Heart right ventricle (tissue), 16 donors: ENCODE data around the gene GMEB2. TPM values are rescaled to one million over a fixed set of nuclear protein-coding genes. Genes with fewer than 3 reads are reported as not detected.
A peak's percentile ranks its signal among the peaks of the same experiment; 100 is the strongest.

Experiments used
- ATAC-seq, 8 donors: fragments of 200-7000 bp; cut with Tn5 transposase; one replicate each; pipeline ENCODE4 v1.9.1; 2020; ENCODE audit warnings: mild to moderate bottlenecking in 8 of 8, moderate library complexity in 8 of 8, moderate number of reproducible peaks in 1 of 8
- DNase-seq, 2 donors: peaks; one replicate each; pipeline ENCODE4 v3.0.0-alpha.2; 2020
- H3K27ac ChIP-seq, 10 donors: fragments of 200-600 bp; sonication (generic) in 2 of 10; one replicate each; pipeline versions ENCODE4 v1.5.0 to v1.8.0; 2020 to 2022; ENCODE audit warnings: mild to moderate bottlenecking in 3 of 10
- H3K27me3 ChIP-seq, 7 donors: fragments of 200-600 bp; one replicate each; pipeline ENCODE4 v1.8.0; 2021 to 2022; ENCODE audit warnings: mild to moderate bottlenecking in 2 of 7
- H3K36me3 ChIP-seq, 9 donors: fragments of 200-600 bp; sonication (generic) in 1 of 9; one replicate each; pipeline versions ENCODE4 v1.5.0 to v1.8.0; 2020 to 2022; ENCODE audit warnings: mild to moderate bottlenecking in 2 of 9
- H3K4me1 ChIP-seq, 9 donors: fragments of 200-600 bp; sonication (generic) in 1 of 9; one replicate each; pipeline versions ENCODE4 v1.5.0 to v1.8.0; 2020 to 2022; ENCODE audit warnings: mild to moderate bottlenecking in 4 of 9
- H3K4me3 ChIP-seq, 10 donors: fragments of 200-600 bp; sonication (generic) in 2 of 10; one replicate each; pipeline versions ENCODE4 v1.5.0 to v1.8.0; 2020 to 2022; ENCODE audit warnings: mild to moderate bottlenecking in 7 of 10, moderate library complexity in 2 of 10
- H3K9me3 ChIP-seq, 11 donors: fragments of 200-600 bp in 10 of 11; sonication (generic) in 2 of 11; one replicate each; pipeline versions ENCODE4 v1.5.0 to v1.8.0; 2013 to 2022; ENCODE audit warnings: mild to moderate bottlenecking in 2 of 11, control low read depth in 1 of 11, moderate library complexity in 1 of 11
- WGBS, 2 donors: extraction: QIAGEN DNeasy Blood & Tissue Kit; methylation state at CpG; one replicate each; pipeline ENCODE4 v1.1.7; 2013; ENCODE audit warnings: inconsistent platforms in 1 of 2; 5-methylcytosine and 5-hydroxymethylcytosine counted together
- intact Hi-C, 10 donors: fragments of 100-400 bp; cut with DNase I; formaldehyde crosslinking; loops; one replicate each; pipeline versions ENCODE4 v1.11.1 to v1.14.2; 2022
- polyA plus RNA-seq, 2 donors: library from polyadenylated mRNA; stranded (reverse); fragments of 200-250 nt; gene quantifications; one replicate each; pipeline ENCODE4 v1.2.3, GENCODE V29; 2013
- total RNA-seq, 10 donors: library from RNA; stranded (reverse); fragmentation: NEBNext Ultra II Directional in 3 of 10; extraction: Animal tissue kit (Norgen Biotek cat#: 25700) in 3 of 10; gene quantifications; one replicate each; pipeline versions ENCODE4 v1.2.1 to v1.2.4, GENCODE V29; 2021 to 2023
- TF ChIP-seq, protein P1 (sequence below), 9 donors: fragments of 200-600 bp; sonication (generic) in 2 of 9; IDR thresholded peaks; one replicate each; pipeline versions ENCODE4 v1.5.0 to v1.8.0; 2021 to 2022; ENCODE audit warnings: antibody characterized with exemption in 9 of 9, mild to moderate bottlenecking in 5 of 9, moderate library complexity in 1 of 9
- donor health status: Arrhythmogenic right ventricular cardiomyopathy.
- donor health status: ischemic (EF 13 %, LVEDD 7.1; RV severe dilation, severe dysfunction).
- donor health status: healthy with polysubstance abuse.
- donor health status: DM: no; HTN: yes; CAD: no.
- donor health status: DM: no; HTN: no; CAD: no.
- donor health status: ischemic (EF 25% LVEDD 6.9; RV normal size, moderate dysfunction).
- donor health status: ischemic (EF 25% LVEDD 5.7; RV mildly dilated, moderate dysfunction).
- donor health status: healthy.
- donor health status: DM: yes; HTN: yes; CAD: no.
- donor health status: Ischemic cardiomyopathy.
- donor health status: ischemic (EF 35%, LVEDD 5.7; RV mildly dilated, moderate dysfunction).
- donor health status: nonischemic (EF 11% LVEDD 7.7; RV severe dilation, severe dysfunction).
- donor health status: DM: yes; HTN: yes; CAD: no.
- donor health status: PGD.
- donor health status: ischemic (EF 29% LVEDD 5.4; RV normal size, mild dysfunction).
- donor health status: nonischemic (EF 23%, LVEDD 6.1; RV moderate dilation, normal function).

The GMEB2 gene
- total and polyA plus RNA-seq, 12 donors, result 4.9 to 8.2 (median 5.9) TPM

DNA sequence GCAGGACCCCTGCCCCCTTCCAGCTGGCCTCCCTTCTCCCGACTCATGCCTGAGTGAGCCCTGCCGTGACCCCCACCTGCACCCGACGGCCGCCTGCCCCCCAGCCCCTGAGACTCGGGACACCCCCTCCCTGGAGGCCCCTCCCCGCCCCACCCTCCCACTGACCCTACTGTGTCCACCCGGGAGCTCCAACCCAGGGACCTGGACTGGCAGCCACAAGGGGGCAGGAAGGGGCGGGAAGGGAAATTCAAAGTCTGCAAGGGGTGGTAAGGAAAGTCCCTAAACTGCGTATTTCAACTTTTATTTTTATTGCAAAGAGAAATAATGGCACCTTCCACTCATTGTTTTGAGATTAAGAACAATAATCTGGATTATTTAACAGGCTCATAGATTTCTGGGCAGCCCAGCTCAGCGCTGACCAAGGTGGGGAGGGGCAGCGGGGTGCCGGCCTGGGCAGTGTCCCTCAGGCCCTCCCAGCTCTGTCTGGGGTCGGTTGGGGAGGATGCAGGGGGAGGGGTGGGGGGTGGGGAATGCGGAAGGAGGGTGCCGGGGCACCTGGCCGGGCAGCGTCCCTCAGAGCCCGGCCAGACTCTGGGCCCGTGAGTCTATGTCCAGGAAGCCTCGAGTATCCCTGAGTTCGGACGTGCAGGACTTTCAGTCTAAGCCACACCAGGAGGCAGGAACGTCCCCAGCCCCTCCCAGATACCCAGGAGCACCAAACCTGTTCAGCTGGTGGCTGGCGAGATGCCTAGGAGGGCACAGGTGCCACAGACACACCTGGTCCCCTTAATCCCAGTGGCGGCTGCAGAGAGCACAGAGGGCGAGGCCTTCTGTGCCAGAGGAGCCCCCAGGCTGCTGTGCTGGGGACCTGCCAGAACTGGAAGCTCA lies 88.5 kb downstream of the GMEB2 start:
- H3K27me3 ChIP-seq, result peaks cover 0 to 33% (median 17%) of the 10 kb centered on the region in 7 donors
- no peak for DNase-seq
- H3K36me3 ChIP-seq, result no peaks in the 10 kb centered on the region
- 47 to 52% methylated on average over 26 to 27 of the region's 27 CpGs for WGBS, 2 donors
- peak; percentile 18 to 60 (median 36) for ATAC-seq
- no peaks in the 10 kb centered on the region for H3K9me3 ChIP-seq
- peak overlapping the region in 9 of 10 donors; percentile 6 to 51 (median 31) for H3K4me3 ChIP-seq
- TF ChIP-seq, protein P1, sequence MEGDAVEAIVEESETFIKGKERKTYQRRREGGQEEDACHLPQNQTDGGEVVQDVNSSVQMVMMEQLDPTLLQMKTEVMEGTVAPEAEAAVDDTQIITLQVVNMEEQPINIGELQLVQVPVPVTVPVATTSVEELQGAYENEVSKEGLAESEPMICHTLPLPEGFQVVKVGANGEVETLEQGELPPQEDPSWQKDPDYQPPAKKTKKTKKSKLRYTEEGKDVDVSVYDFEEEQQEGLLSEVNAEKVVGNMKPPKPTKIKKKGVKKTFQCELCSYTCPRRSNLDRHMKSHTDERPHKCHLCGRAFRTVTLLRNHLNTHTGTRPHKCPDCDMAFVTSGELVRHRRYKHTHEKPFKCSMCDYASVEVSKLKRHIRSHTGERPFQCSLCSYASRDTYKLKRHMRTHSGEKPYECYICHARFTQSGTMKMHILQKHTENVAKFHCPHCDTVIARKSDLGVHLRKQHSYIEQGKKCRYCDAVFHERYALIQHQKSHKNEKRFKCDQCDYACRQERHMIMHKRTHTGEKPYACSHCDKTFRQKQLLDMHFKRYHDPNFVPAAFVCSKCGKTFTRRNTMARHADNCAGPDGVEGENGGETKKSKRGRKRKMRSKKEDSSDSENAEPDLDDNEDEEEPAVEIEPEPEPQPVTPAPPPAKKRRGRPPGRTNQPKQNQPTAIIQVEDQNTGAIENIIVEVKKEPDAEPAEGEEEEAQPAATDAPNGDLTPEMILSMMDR (IDR thresholded peaks at IDR 0.05), result peak in 4 of 9 donors; percentile 5 to 46 (median 38)
- intact Hi-C loops, result loop anchor here in 9 of 10 donors (1.0 to 10.0 kb wide), 10 partner anchors 39 to 436 kb away; partner anchors contain the start of genes TPD52L2 (in 5 of the 9) and ABHD16B (in 3 of the 9)
- H3K27ac ChIP-seq, result peak overlapping the region in 7 of 10 donors; percentile 34 to 91 (median 57)
- H3K4me1 ChIP-seq, result peaks cover 0 to 34% (median 16%) of the 10 kb centered on the region in 9 donors

Other genes starting within 250 kb of the GMEB2 start
- gene KCNQ2, start 154.4 kb downstream of the GMEB2 start, total RNA-seq, result 1 to 10 TPM in 3 of 10 donors, under 1 TPM in 1, not detected in 6; 0.26 to 3.8 (median 1.9) TPM
- gene KCNQ2, start 154.4 kb downstream of the GMEB2 start, polyA plus RNA-seq, result under 1 TPM in 1 of 2 donors, not detected in 1; 0.03 TPM
- 1,000 to 10,000 TPM; 1,074 to 1,437 (median 1,307) TPM for gene EEF1A2, start 128.0 kb downstream of the GMEB2 start, total RNA-seq
- gene EEF1A2, start 128.0 kb downstream of the GMEB2 start, polyA plus RNA-seq, result 1,000 to 10,000 TPM in 1 of 2 donors, 100 to 1,000 TPM in 1; 881 to 1,465 TPM
- gene PPDPF, start 106.3 kb downstream of the GMEB2 start, total RNA-seq, result 100 to 1,000 TPM; 186 to 433 (median 269) TPM
- 100 to 1,000 TPM; 261 to 324 TPM for gene PPDPF, start 106.3 kb downstream of the GMEB2 start, polyA plus RNA-seq
- gene PTK6, start 89.7 kb downstream of the GMEB2 start, total RNA-seq, result under 1 TPM in 2 of 10 donors, not detected in 8; 0.06 to 0.28 TPM
- under 1 TPM in 1 of 2 donors, not detected in 1; 0.03 TPM for gene PTK6, start 89.7 kb downstream of the GMEB2 start, polyA plus RNA-seq
- not detected for gene SRMS, start 79.4 kb downstream of the GMEB2 start, total RNA-seq
- gene SRMS, start 79.4 kb downstream of the GMEB2 start, polyA plus RNA-seq, result not detected
- under 1 TPM in 4 of 10 donors, not detected in 6; 0.09 to 0.23 (median 0.16) TPM for gene FNDC11, start 72.9 kb downstream of the GMEB2 start, total RNA-seq
- gene FNDC11, start 72.9 kb downstream of the GMEB2 start, polyA plus RNA-seq, result under 1 TPM; 0.19 to 0.29 TPM
- gene HELZ2, start 52.9 kb downstream of the GMEB2 start, total RNA-seq, result 10 to 100 TPM; 10.8 to 34.3 (median 12.7) TPM
- gene HELZ2, start 52.9 kb downstream of the GMEB2 start, polyA plus RNA-seq, result 10 to 100 TPM in 1 of 2 donors, 1 to 10 TPM in 1; 4.8 to 12.2 TPM
- 1 to 10 TPM; 1.7 to 9.9 (median 3.9) TPM for gene STMN3, start 26.3 kb upstream of the GMEB2 start, total RNA-seq
- gene STMN3, start 26.3 kb upstream of the GMEB2 start, polyA plus RNA-seq, result 1 to 10 TPM; 9.7 TPM
- 10 to 100 TPM in 5 of 10 donors, 1 to 10 TPM in 5; 6.1 to 14.5 (median 10.3) TPM for gene RTEL1, start 31.2 kb upstream of the GMEB2 start, total RNA-seq
- 10 to 100 TPM in 1 of 2 donors, 1 to 10 TPM in 1; 5.3 to 18.8 TPM for gene RTEL1, start 31.2 kb upstream of the GMEB2 start, polyA plus RNA-seq
- 1 to 10 TPM in 4 of 10 donors, under 1 TPM in 6; 0.26 to 5.1 (median 0.57) TPM for gene TNFRSF6B, start 69.6 kb upstream of the GMEB2 start, total RNA-seq
- 10 to 100 TPM; 11.7 to 12.5 TPM for gene TNFRSF6B, start 69.6 kb upstream of the GMEB2 start, polyA plus RNA-seq
- gene ARFRP1, start 80.9 kb upstream of the GMEB2 start, total RNA-seq, result 10 to 100 TPM; 34.9 to 51.6 (median 38.8) TPM
- gene ARFRP1, start 80.9 kb upstream of the GMEB2 start, polyA plus RNA-seq, result 10 to 100 TPM; 43.2 to 59.1 TPM
- 10 to 100 TPM; 11.8 to 21.7 (median 14.7) TPM for gene ZGPAT, start 80.9 kb upstream of the GMEB2 start, total RNA-seq
- gene ZGPAT, start 80.9 kb upstream of the GMEB2 start, polyA plus RNA-seq, result 10 to 100 TPM; 26.5 to 44.7 TPM
- gene LIME1, start 109.6 kb upstream of the GMEB2 start, total RNA-seq, result 1 to 10 TPM in 9 of 10 donors, under 1 TPM in 1; 0.79 to 4.1 (median 2.7) TPM
- 10 to 100 TPM in 1 of 2 donors, 1 to 10 TPM in 1; 4.9 to 15.7 TPM for gene LIME1, start 109.6 kb upstream of the GMEB2 start, polyA plus RNA-seq
- gene SLC2A4RG, start 112.7 kb upstream of the GMEB2 start, total RNA-seq, result 10 to 100 TPM; 64.4 to 85.3 (median 76.8) TPM
- gene SLC2A4RG, start 112.7 kb upstream of the GMEB2 start, polyA plus RNA-seq, result 100 to 1,000 TPM in 1 of 2 donors, 10 to 100 TPM in 1; 36.3 to 114 TPM
- 10 to 100 TPM; 10.2 to 25.4 (median 14.7) TPM for gene ZBTB46, start 204.2 kb upstream of the GMEB2 start, total RNA-seq
- 10 to 100 TPM in 1 of 2 donors, 1 to 10 TPM in 1; 5.6 to 10.3 TPM for gene ZBTB46, start 204.2 kb upstream of the GMEB2 start, polyA plus RNA-seq
- not detected for gene ABHD16B, start 234.4 kb upstream of the GMEB2 start, total RNA-seq
- under 1 TPM; 0.32 to 0.59 TPM for gene ABHD16B, start 234.4 kb upstream of the GMEB2 start, polyA plus RNA-seq
- 10 to 100 TPM; 60.1 to 83.0 (median 72.8) TPM for gene TPD52L2, start 238.2 kb upstream of the GMEB2 start, total RNA-seq
- 100 to 1,000 TPM in 1 of 2 donors, 10 to 100 TPM in 1; 50.6 to 119 TPM for gene TPD52L2, start 238.2 kb upstream of the GMEB2 start, polyA plus RNA-seq